Pancreas (tissue), 10 donors: ENCODE measurements around the gene PRRC2C. TPM values are rescaled to one million over a fixed set of nuclear protein-coding genes. Genes with fewer than 3 reads are reported as not detected.
A peak's percentile ranks its signal among the peaks of the same experiment; 100 is the strongest.
"Not testable (repeated sequence)": the region's sequence is repeated elsewhere in the genome, so short reads cannot be mapped to it uniquely, and the experiment has no call there.

ENCODE experiments used
- ATAC-seq, 4 donors: fragments of 200-7000 bp; cut with Tn5 transposase; one replicate each; pipeline versions ENCODE4 v1.8.0 to v1.9.1; 2020; ENCODE audit warnings: mild to moderate bottlenecking in 4 of 4, moderate library complexity in 4 of 4
- DNase-seq, 6 donors: peaks; one replicate each; pipeline ENCODE4 v3.0.0-alpha.2; 2020
- FAIRE-seq: peaks from 2 replicates; lab custom pipeline; 2012; peaks lifted over from hg19 to GRCh38; lab: Jason Lieb, UNC
- H3K27ac ChIP-seq, 4 donors: fragments of 200-600 bp; sonication (generic); 1 replicate in 3 of 4; 2 replicates in 1 of 4; pipeline versions ENCODE4 v1.5.0 to v1.8.0; 2020
- H3K27me3 ChIP-seq, 4 donors: fragments of 200-600 bp; one replicate each; pipeline ENCODE4 v1.8.0; 2021
- H3K36me3 ChIP-seq, 3 donors: fragments of 200-600 bp; sonication (generic) in 1 of 3; one replicate each; pipeline versions ENCODE4 v1.5.0 to v1.8.0; 2020 to 2021
- H3K4me1 ChIP-seq, 3 donors: fragments of 200-600 bp; one replicate each; pipeline ENCODE4 v1.8.0; 2021
- H3K4me3 ChIP-seq, 4 donors: fragments of 200-600 bp; sonication (generic) in 2 of 4; one replicate each; pipeline versions ENCODE4 v1.5.0 to v1.8.0; 2020 to 2021
- H3K9me3 ChIP-seq, 4 donors: fragments of 200-600 bp; one replicate each; pipeline ENCODE4 v1.8.0; 2021
- WGBS, 2 donors: extraction: QIAGEN DNeasy Blood & Tissue Kit; methylation state at CpG; one replicate each; pipeline ENCODE4 v1.1.7; 2013; 5-methylcytosine and 5-hydroxymethylcytosine counted together
- intact Hi-C, 3 donors: fragments of 100-400 bp; cut with DNase I; formaldehyde crosslinking; loops; one replicate each; pipeline versions ENCODE4 v1.11.1 to v1.14.2; 2022
- polyA plus RNA-seq, 2 donors: library from polyadenylated mRNA; stranded (reverse); fragments of 200-250 nt; gene quantifications; one replicate each; pipeline ENCODE4 v1.2.3, GENCODE V29; 2013
- total RNA-seq, 6 donors: library from RNA; stranded (reverse); fragmentation: NEBNext Ultra II Directional in 4 of 6; extraction: Animal tissue kit (Norgen Biotek cat#: 25700) in 4 of 6; gene quantifications; one replicate each; pipeline versions ENCODE4 v1.2.1 to v1.2.4, GENCODE V29; 2021 to 2023
- TF ChIP-seq, protein P1 (sequence below), 4 donors: fragments of 200-600 bp; sonication (generic) in 3 of 4; IDR thresholded peaks; one replicate each; pipeline versions ENCODE4 v1.5.0 to v1.8.0; 2021; ENCODE audit warnings: antibody characterized with exemption in 4 of 4
- donor health status: healthy with polysubstance abuse.
- donor health status: DM: no; HTN: no; CAD: no; lungs with moderate emphysema.
- donor health status: DM: no; HTN: no; CAD: no.
- donor health status: control.
- donor health status: control.
- donor health status: Bipolar disorder and iron deficiency.
- donor health status: DM: yes; HTN: yes; CAD: no.
- donor health status: DM: no; HTN: no; CAD: no.
- donor health status: DM: no; HTN: no; CAD: no.
- donor health status: DM: yes; HTN: yes; CAD: no.

Gene PRRC2C
- total and polyA plus RNA-seq, 8 donors = 22.4 to 82.3 (median 48.4) TPM

DNA sequence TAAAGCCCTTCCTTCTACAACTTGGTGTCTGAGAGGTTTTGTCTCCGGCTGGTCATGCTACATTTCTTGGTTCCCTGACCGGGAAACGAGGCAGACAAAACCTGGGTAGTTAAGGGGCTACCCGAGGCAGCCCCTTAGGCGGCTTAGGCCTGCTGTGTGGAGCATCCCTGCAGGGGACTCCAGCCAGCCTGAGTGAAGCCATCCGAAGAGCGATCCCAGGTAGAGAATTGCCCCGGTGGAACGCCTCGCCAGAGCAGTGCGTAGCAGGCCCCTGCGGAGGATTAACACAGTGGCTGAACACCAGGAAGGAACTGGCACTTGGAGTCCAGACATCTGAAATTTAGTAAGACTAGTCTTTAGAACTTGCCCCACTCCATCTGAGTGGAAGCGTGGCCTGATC lies 115.5 kb downstream of the PRRC2C start:
- WGBS, 2 donors = 96 to 98% methylated on average over 13 of the region's 13 CpGs
- Histone ChIP-seq H3K36me3 (no peaks in the 10 kb centered on the region), H3K27me3 (no peaks in the 10 kb centered on the region), H3K9me3 (no peaks in the 10 kb centered on the region), H3K27ac (peak overlapping the region in 2 of 4 donors; percentile 3 to 66), H3K4me3 (no peak overlapping the region), H3K4me1 (no peaks in the 10 kb centered on the region)
- ATAC-seq (no peak), DNase-seq (no peak), FAIRE-seq (no peak)
- intact Hi-C loops = no loop called here
- TF ChIP-seq, protein P1, sequence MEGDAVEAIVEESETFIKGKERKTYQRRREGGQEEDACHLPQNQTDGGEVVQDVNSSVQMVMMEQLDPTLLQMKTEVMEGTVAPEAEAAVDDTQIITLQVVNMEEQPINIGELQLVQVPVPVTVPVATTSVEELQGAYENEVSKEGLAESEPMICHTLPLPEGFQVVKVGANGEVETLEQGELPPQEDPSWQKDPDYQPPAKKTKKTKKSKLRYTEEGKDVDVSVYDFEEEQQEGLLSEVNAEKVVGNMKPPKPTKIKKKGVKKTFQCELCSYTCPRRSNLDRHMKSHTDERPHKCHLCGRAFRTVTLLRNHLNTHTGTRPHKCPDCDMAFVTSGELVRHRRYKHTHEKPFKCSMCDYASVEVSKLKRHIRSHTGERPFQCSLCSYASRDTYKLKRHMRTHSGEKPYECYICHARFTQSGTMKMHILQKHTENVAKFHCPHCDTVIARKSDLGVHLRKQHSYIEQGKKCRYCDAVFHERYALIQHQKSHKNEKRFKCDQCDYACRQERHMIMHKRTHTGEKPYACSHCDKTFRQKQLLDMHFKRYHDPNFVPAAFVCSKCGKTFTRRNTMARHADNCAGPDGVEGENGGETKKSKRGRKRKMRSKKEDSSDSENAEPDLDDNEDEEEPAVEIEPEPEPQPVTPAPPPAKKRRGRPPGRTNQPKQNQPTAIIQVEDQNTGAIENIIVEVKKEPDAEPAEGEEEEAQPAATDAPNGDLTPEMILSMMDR (IDR thresholded peaks at IDR 0.05) = no peak

GRCh38 chr1:171603042-171603441 lies 117.7 kb downstream of the PRRC2C start:
- H3K27me3 ChIP-seq, H3K27ac ChIP-seq, H3K9me3 ChIP-seq, intact Hi-C loops, H3K36me3 ChIP-seq, H3K4me3 ChIP-seq, H3K4me1 ChIP-seq, FAIRE-seq, ATAC-seq, DNase-seq: not testable (repeated sequence)
- 88 to 94% methylated on average over 6 of the region's 6 CpGs for WGBS, 2 donors

DNA sequence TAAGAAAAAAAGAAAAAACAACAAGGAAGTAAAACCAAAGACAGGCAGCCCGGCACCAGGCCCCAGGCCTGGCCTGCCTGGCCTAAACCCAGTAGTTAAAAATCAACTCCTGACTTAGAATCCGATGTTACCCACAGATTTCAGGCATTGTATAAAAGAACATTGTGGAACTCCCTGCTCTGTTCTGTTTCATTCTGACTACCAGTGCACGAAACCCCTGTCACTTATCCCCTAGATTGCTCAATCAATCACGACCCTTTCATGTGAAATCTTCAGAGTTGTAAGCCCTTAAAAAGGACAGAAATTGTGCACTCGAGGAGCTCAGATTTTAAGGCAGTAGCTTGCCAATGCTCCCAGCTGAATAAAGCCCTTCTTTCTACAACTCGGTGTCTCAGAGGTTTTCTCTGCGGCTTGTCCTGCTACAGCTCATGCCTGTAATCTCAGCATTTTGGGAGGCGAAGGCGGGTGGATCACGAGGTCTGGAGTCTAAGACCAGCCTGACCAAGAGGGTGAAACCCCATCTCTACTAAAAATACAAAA lies 121.1 kb downstream of the PRRC2C start:
- no peak for FAIRE-seq
- ATAC-seq = peak in 2 of 4 donors; percentile 30 to 47

GRCh38 chr1:171610385-171610784 lies 125.1 kb downstream of the PRRC2C start:
- TF ChIP-seq, protein P1 (IDR thresholded peaks at IDR 0.05) = no peak
- H3K4me1 ChIP-seq = no peaks in the 10 kb centered on the region
- no peak for FAIRE-seq
- no peak overlapping the region for H3K27ac ChIP-seq
- no peak for DNase-seq
- no peak overlapping the region for H3K4me3 ChIP-seq
- intact Hi-C loops = no loop called here
- H3K9me3 ChIP-seq = no peaks in the 10 kb centered on the region
- WGBS, 2 donors = 82 to 85% methylated on average over 2 of the region's 2 CpGs
- H3K36me3 ChIP-seq = no peaks in the 10 kb centered on the region
- peak in 1 of 4 donors; percentile 41 for ATAC-seq
- H3K27me3 ChIP-seq = no peaks in the 10 kb centered on the region

More for the DNA sequence above, 121.1 kb downstream of the PRRC2C start:
- DNase-seq = peak in 1 of 6 donors; percentile 14
- H3K27ac ChIP-seq = peak overlapping the region in 3 of 4 donors; percentile 49 to 60 (median 57)
- 66 to 67% methylated on average over 10 of the region's 10 CpGs for WGBS, 2 donors
- no peaks in the 10 kb centered on the region for H3K36me3 ChIP-seq
- no peak overlapping the region for H3K4me3 ChIP-seq
- no peaks in the 10 kb centered on the region for H3K4me1 ChIP-seq
- H3K27me3 ChIP-seq = no peaks in the 10 kb centered on the region
- intact Hi-C loops = no loop called here
- no peaks in the 10 kb centered on the region for H3K9me3 ChIP-seq
- TF ChIP-seq, protein P1 (IDR thresholded peaks at IDR 0.05) = no peak

DNA sequence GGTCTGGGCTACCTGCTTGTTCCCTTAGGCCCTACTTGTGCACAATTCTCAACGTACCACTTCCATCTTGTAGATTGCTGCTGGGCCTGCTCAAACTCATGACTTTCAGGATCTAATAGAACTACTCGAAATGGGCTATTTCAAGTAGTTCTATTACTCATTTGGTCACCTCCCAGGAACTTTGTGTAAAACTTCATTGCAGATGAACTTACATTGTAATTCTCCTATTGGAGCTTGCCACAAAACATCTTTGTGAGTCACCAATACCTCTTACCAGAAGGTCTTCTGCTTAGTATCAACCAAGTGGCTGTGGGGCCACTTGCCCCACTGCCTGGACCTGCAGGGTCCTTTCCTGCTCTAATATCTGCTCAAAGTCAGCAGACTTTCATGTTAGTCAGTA lies 126.0 kb downstream of the PRRC2C start:
- Histone ChIP-seq H3K27ac (no peak overlapping the region), H3K27me3 (no peaks in the 10 kb centered on the region), H3K36me3 (no peaks in the 10 kb centered on the region), H3K4me3 (no peak overlapping the region), H3K9me3 (no peaks in the 10 kb centered on the region), H3K4me1 (no peaks in the 10 kb centered on the region)
- no peak for DNase-seq
- intact Hi-C loops = no loop called here
- TF ChIP-seq, protein P1 (IDR thresholded peaks at IDR 0.05) = no peak
- FAIRE-seq = no peak
- no peak for ATAC-seq
- 67 to 73% methylated on average over 2 of the region's 2 CpGs for whole genome bisulfite sequencing, 2 donors
